ENCODE data around the gene ALOX5.
A peak's percentile ranks its signal among the peaks of the same experiment; 100 is the strongest.

ALOX5 gene

DNA sequence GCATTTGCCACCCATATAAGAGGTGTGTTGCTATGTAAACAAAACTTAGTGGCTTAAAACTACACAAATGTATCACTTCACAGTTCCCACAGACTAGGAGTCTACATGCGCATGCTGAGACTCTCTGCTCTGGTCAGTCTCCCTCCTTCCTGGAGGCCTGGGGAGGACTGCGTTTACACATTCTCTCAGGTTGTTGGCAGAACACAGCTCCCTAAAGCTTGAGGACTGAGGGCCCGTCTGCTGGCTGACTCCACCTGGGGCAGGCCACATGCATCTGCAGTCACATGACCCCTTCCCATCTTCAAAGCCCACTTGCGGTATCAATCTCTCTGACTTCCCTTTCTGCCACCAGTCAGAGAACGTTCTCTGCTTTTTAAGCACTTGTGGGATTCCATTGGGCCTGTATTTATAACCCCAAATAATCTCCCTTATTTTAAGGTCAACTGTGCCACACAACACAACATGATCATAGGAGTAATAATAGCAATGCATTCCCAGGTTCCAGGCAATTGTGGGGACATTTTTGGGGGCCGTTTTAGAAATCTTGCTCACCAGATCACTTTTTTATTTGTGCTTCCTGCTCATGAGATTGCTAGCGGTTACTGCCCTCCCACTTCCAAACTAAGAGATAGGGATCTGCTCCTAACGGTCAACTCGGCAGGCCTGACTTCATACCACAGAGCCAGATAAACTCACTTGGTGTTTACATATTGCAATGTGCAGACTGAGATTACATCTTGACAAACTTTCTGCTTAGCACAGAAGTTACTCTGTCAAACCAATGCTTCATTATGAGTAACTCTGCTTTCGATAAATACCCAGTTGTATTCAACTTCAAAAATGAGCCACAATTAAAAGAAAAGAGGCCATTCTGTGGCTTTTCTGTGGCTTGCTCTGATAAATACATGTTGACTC, 96.3 kb downstream of the ALOX5 start:
- H3K9me3 ChIP-seq (ENCODE audit: control insufficient read depth, low read length) = no peaks in the 10 kb centered on the region
- peaks cover 33% of the 10 kb centered on the region for H3K79me1 ChIP-seq (replicated peaks; ENCODE audit: low read length, poor library complexity, severe bottlenecking)
- H3K27me3 ChIP-seq (ENCODE audit: control insufficient read depth in 1 of 2, insufficient read depth in 1 of 2, low read length in 2 of 2) = no peaks in the 10 kb centered on the region
- H3K14ac ChIP-seq (ENCODE audit: low read length in 2 of 2) = no peak overlapping the region
- no peak overlapping the region for H2AK5ac ChIP-seq (ENCODE audit: low read length, severe bottlenecking)
- no peak overlapping the region for H2BK15ac ChIP-seq (ENCODE audit: low read depth, poor library complexity, severe bottlenecking)
- no peak overlapping the region for H2AFZ ChIP-seq (ENCODE audit: low read depth, low read length)
- no peak overlapping the region for H2BK120ac ChIP-seq (ENCODE audit: low read depth, low read length)
- peak; percentile 90 for DNase-seq
- no peak overlapping the region for H2BK5ac ChIP-seq (ENCODE audit: low read depth, low read length, poor library complexity, severe bottlenecking)
- H3K27ac ChIP-seq (ENCODE audit: low read length, poor library complexity, severe bottlenecking) = no peak overlapping the region
- no peak overlapping the region for H3K9ac ChIP-seq (ENCODE audit: low read length)
- no peaks in the 10 kb centered on the region for H3K36me3 ChIP-seq (ENCODE audit: control insufficient read depth in 1 of 2, insufficient read depth in 2 of 2, low read depth in 1 of 2, low read length in 2 of 2)
- 40% methylated on average over 9 of the region's 10 CpGs for WGBS
- H3K4me3 ChIP-seq (ENCODE audit: insufficient read depth in 1 of 2, low read depth in 1 of 2, low read length in 2 of 2) = no peak overlapping the region
- peak overlapping the region; percentile 82 for H4K8ac ChIP-seq (ENCODE audit: low read length)
- H3K4me2 ChIP-seq (ENCODE audit: low read length, poor library complexity, severe bottlenecking) = no peak overlapping the region
- no peak overlapping the region for H2BK12ac ChIP-seq (ENCODE audit: low read length in 2 of 2)
- peaks cover 3% of the 10 kb centered on the region for H3K4me1 ChIP-seq (ENCODE audit: control insufficient read depth, insufficient read depth, low read depth, low read length)
- no peak overlapping the region for H3K23ac ChIP-seq (ENCODE audit: low read length in 2 of 2)
- H3K4ac ChIP-seq (ENCODE audit: low read depth in 1 of 2, low read length in 2 of 2) = no peak overlapping the region
- peak overlapping the region in 1 of 2 experiments; percentile 58 for H3K18ac ChIP-seq (ENCODE audit: low read depth in 1 of 2, low read length in 2 of 2)
- peak overlapping the region; percentile 82 for H4K91ac ChIP-seq (ENCODE audit: low read length)

DNA sequence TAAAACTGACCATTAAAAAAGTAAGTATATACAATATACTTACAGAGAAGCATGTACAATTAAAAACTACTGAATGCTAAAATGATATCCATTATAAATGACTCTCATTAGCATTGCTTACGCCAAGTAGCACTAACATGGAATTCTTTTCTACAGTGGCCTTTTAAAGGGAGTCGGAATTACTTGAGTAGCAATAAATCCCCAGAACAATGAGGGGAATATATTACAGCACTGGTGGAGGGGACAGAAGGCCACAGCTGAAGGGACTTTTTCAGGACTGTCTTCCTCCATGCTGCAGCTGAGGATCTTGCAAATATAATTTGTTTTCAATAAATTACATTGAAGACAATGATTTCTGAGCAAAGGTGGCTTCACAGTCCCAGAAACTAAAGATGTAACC, 97.0 kb downstream of the ALOX5 start:
- peaks cover 3% of the 10 kb centered on the region for H3K4me1 ChIP-seq (ENCODE audit: control insufficient read depth, insufficient read depth, low read depth, low read length)
- no peak overlapping the region for H2BK12ac ChIP-seq (ENCODE audit: low read length in 2 of 2)
- H3K4me3 ChIP-seq (ENCODE audit: insufficient read depth in 1 of 2, low read depth in 1 of 2, low read length in 2 of 2) = no peak overlapping the region
- H3K9ac ChIP-seq (ENCODE audit: low read length) = no peak overlapping the region
- H4K8ac ChIP-seq (ENCODE audit: low read length) = no peak overlapping the region
- H2BK15ac ChIP-seq (ENCODE audit: low read depth, poor library complexity, severe bottlenecking) = no peak overlapping the region
- no peaks in the 10 kb centered on the region for H3K36me3 ChIP-seq (ENCODE audit: control insufficient read depth in 1 of 2, insufficient read depth in 2 of 2, low read depth in 1 of 2, low read length in 2 of 2)
- H3K27ac ChIP-seq (ENCODE audit: low read length, poor library complexity, severe bottlenecking) = no peak overlapping the region
- no peak overlapping the region for H3K18ac ChIP-seq (ENCODE audit: low read depth in 1 of 2, low read length in 2 of 2)
- H3K27me3 ChIP-seq (ENCODE audit: control insufficient read depth in 1 of 2, insufficient read depth in 1 of 2, low read length in 2 of 2) = no peaks in the 10 kb centered on the region
- H2BK120ac ChIP-seq (ENCODE audit: low read depth, low read length) = no peak overlapping the region
- H3K14ac ChIP-seq (ENCODE audit: low read length in 2 of 2) = no peak overlapping the region
- no peaks in the 10 kb centered on the region for H3K9me3 ChIP-seq (ENCODE audit: control insufficient read depth, low read length)
- 51% methylated on average over 2 of the region's 2 CpGs for WGBS
- DNase-seq = no peak
- no peak overlapping the region for H3K23ac ChIP-seq (ENCODE audit: low read length in 2 of 2)
- H2AFZ ChIP-seq (ENCODE audit: low read depth, low read length) = no peak overlapping the region
- no peak overlapping the region for H3K4me2 ChIP-seq (ENCODE audit: low read length, poor library complexity, severe bottlenecking)
- no peak overlapping the region for H4K91ac ChIP-seq (ENCODE audit: low read length)
- no peak overlapping the region for H2AK5ac ChIP-seq (ENCODE audit: low read length, severe bottlenecking)
- no peak overlapping the region for H2BK5ac ChIP-seq (ENCODE audit: low read depth, low read length, poor library complexity, severe bottlenecking)
- peaks cover 37% of the 10 kb centered on the region for H3K79me1 ChIP-seq (replicated peaks; ENCODE audit: low read length, poor library complexity, severe bottlenecking)
- H3K4ac ChIP-seq (ENCODE audit: low read depth in 1 of 2, low read length in 2 of 2) = no peak overlapping the region

DNA sequence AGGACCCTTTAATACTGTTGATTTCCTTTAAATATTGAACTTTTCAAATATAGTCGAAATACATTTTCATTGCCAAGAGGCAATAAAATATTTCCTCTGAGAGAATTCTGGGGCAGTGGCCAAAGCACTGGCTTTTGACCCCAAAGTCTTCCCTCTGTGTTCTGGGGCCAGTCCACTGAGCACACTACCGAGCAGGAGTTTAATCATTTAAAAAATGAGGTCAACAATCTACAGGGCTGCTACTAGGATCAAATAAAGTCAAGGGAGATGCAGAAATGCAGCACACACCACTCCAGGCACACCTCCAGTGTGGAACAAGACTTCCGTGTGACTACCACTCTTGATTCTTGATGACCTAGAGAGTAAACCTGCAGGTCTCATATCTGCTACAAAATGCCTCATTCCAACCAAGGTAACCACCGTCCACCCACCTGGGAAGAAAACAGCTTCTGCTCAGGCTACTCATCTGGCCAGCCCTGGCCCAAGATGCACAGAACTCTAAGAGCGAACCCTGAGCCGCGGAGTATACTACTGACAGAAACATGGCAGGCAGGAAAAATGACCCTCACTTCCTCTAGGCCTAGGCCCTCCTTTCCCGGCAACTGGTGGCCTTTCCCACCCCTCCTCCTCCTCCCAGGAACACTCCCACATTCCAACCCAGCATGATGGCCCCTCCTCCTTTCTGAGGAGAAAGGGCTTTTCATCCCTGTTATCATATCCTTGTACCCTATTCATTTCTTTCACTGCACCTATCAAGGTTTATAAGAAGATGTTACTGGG, 97.7 kb downstream of the ALOX5 start:
- H2AFZ ChIP-seq (ENCODE audit: low read depth, low read length) = no peak overlapping the region
- no peaks in the 10 kb centered on the region for H3K36me3 ChIP-seq (ENCODE audit: control insufficient read depth in 1 of 2, insufficient read depth in 2 of 2, low read depth in 1 of 2, low read length in 2 of 2)
- H3K4me3 ChIP-seq (ENCODE audit: insufficient read depth in 1 of 2, low read depth in 1 of 2, low read length in 2 of 2) = no peak overlapping the region
- no peak overlapping the region for H3K27ac ChIP-seq (ENCODE audit: low read length, poor library complexity, severe bottlenecking)
- H3K4me1 ChIP-seq (ENCODE audit: control insufficient read depth, insufficient read depth, low read depth, low read length) = peaks cover 3% of the 10 kb centered on the region
- H4K91ac ChIP-seq (ENCODE audit: low read length) = peak overlapping the region; percentile 53
- H3K23ac ChIP-seq (ENCODE audit: low read length in 2 of 2) = peak overlapping the region in 1 of 2 experiments; percentile 38
- H2BK120ac ChIP-seq (ENCODE audit: low read depth, low read length) = no peak overlapping the region
- H3K4ac ChIP-seq (ENCODE audit: low read depth in 1 of 2, low read length in 2 of 2) = peak overlapping the region in 1 of 2 experiments; percentile 60
- peaks cover 36% of the 10 kb centered on the region for H3K79me1 ChIP-seq (replicated peaks; ENCODE audit: low read length, poor library complexity, severe bottlenecking)
- H2BK15ac ChIP-seq (ENCODE audit: low read depth, poor library complexity, severe bottlenecking) = no peak overlapping the region
- 83% methylated on average over 8 of the region's 8 CpGs for whole genome bisulfite sequencing
- peaks cover 1% of the 10 kb centered on the region for H3K9me3 ChIP-seq (ENCODE audit: control insufficient read depth, low read length)
- H3K4me2 ChIP-seq (ENCODE audit: low read length, poor library complexity, severe bottlenecking) = no peak overlapping the region
- no peaks in the 10 kb centered on the region for H3K27me3 ChIP-seq (ENCODE audit: control insufficient read depth in 1 of 2, insufficient read depth in 1 of 2, low read length in 2 of 2)
- peak overlapping the region; percentile 11 to 37 for H3K18ac ChIP-seq (ENCODE audit: low read depth in 1 of 2, low read length in 2 of 2)
- no peak for DNase-seq
- H2BK5ac ChIP-seq (ENCODE audit: low read depth, low read length, poor library complexity, severe bottlenecking) = no peak overlapping the region
- peak overlapping the region in 1 of 2 experiments; percentile 48 for H2BK12ac ChIP-seq (ENCODE audit: low read length in 2 of 2)
- H3K9ac ChIP-seq (ENCODE audit: low read length) = no peak overlapping the region
- peak overlapping the region; percentile 48 for H4K8ac ChIP-seq (ENCODE audit: low read length)
- H2AK5ac ChIP-seq (ENCODE audit: low read length, severe bottlenecking) = no peak overlapping the region
- H3K14ac ChIP-seq (ENCODE audit: low read length in 2 of 2) = no peak overlapping the region

DNA sequence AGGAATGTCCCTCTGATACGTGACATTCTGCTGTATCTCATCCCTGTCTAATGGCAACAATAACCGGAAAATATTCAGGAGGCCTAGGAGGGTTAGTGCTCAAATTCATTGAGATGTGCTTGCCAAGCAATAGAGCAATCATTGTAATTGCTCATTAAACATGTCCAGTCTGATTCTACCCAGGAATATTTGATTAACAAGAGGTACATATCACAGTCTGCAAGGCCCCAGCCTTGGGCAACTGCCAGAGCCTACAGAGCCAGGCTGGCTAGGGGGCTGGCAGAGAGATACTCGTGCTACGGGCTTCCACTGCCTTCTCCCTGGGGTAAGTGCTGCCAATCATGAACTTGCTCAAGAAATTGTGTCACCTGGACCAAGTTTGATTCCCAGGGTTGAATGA, 99.1 kb downstream of the ALOX5 start:
- no peak overlapping the region for H3K9ac ChIP-seq (ENCODE audit: low read length)
- no peak for DNase-seq
- peaks cover 33% of the 10 kb centered on the region for H3K79me1 ChIP-seq (replicated peaks; ENCODE audit: low read length, poor library complexity, severe bottlenecking)
- no peak overlapping the region for H2AK5ac ChIP-seq (ENCODE audit: low read length, severe bottlenecking)
- no peak overlapping the region for H3K4me2 ChIP-seq (ENCODE audit: low read length, poor library complexity, severe bottlenecking)
- peaks cover 15% of the 10 kb centered on the region for H3K9me3 ChIP-seq (ENCODE audit: control insufficient read depth, low read length)
- no peak overlapping the region for H3K4me3 ChIP-seq (ENCODE audit: insufficient read depth in 1 of 2, low read depth in 1 of 2, low read length in 2 of 2)
- no peak overlapping the region for H2BK12ac ChIP-seq (ENCODE audit: low read length in 2 of 2)
- no peak overlapping the region for H3K18ac ChIP-seq (ENCODE audit: low read depth in 1 of 2, low read length in 2 of 2)
- no peak overlapping the region for H3K27ac ChIP-seq (ENCODE audit: low read length, poor library complexity, severe bottlenecking)
- no peak overlapping the region for H2BK15ac ChIP-seq (ENCODE audit: low read depth, poor library complexity, severe bottlenecking)
- H2BK5ac ChIP-seq (ENCODE audit: low read depth, low read length, poor library complexity, severe bottlenecking) = no peak overlapping the region
- peaks cover 3% of the 10 kb centered on the region for H3K4me1 ChIP-seq (ENCODE audit: control insufficient read depth, insufficient read depth, low read depth, low read length)
- H3K36me3 ChIP-seq (ENCODE audit: control insufficient read depth in 1 of 2, insufficient read depth in 2 of 2, low read depth in 1 of 2, low read length in 2 of 2) = no peaks in the 10 kb centered on the region
- no peak overlapping the region for H3K4ac ChIP-seq (ENCODE audit: low read depth in 1 of 2, low read length in 2 of 2)
- no peak overlapping the region for H4K91ac ChIP-seq (ENCODE audit: low read length)
- H2BK120ac ChIP-seq (ENCODE audit: low read depth, low read length) = no peak overlapping the region
- H3K27me3 ChIP-seq (ENCODE audit: control insufficient read depth in 1 of 2, insufficient read depth in 1 of 2, low read length in 2 of 2) = no peaks in the 10 kb centered on the region
- 89% methylated on average over 4 of the region's 4 CpGs for WGBS
- H2AFZ ChIP-seq (ENCODE audit: low read depth, low read length) = no peak overlapping the region
- H3K23ac ChIP-seq (ENCODE audit: low read length in 2 of 2) = no peak overlapping the region
- no peak overlapping the region for H4K8ac ChIP-seq (ENCODE audit: low read length)
- no peak overlapping the region for H3K14ac ChIP-seq (ENCODE audit: low read length in 2 of 2)

Data from mesenchymal stem cell (in vitro differentiated cells and primary cell).